CD4-positive, alpha-beta T cell treated with Interleukin-2 at 100 ng/mL for 4 hours (primary cell): ENCODE data around the gene MACROD2.
"Not testable (repeated sequence)": the region's sequence is repeated elsewhere in the genome, so short reads cannot be mapped to it uniquely, and the experiment has no call there.

Experiments
- DNase-seq: peaks from one replicate; pipeline ENCODE4 v3.0.0-alpha.2; 2020; ENCODE audit warnings: low spot score

Gene MACROD2

DNA sequence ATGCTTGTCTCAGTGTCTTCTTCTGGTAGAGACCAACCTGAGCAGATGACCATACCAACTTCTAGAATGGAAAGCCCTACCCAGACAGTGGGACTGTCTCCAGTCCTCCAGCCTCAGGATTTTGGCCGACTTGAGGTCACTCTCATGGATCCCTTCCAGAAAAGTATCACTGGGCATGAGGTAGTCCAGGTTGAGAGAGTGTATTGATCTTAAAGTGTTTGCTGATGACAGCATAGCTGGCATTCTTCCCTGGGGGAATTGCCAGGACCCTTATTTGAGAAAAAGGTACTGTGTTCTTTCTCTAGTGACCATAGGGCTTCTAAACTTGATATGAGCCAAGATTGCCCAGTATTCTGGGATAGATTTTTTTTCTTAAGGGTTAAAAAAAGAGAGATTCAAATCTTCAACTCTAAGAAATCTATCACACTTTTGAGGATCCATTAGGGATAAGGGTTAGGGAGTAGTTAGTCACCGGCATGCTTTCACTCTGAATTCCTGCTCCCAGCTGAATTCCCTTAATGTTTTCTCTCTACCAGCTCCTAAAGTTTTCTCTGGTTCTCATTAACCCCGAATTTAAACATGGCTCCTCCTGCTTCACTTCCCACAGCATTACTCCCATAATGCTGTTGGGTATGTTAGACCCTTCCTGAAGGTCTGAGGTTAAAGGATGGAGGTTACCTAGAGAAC lies 415.7 kb downstream of the MACROD2 start:
- DNase-seq, result no peak

DNA sequence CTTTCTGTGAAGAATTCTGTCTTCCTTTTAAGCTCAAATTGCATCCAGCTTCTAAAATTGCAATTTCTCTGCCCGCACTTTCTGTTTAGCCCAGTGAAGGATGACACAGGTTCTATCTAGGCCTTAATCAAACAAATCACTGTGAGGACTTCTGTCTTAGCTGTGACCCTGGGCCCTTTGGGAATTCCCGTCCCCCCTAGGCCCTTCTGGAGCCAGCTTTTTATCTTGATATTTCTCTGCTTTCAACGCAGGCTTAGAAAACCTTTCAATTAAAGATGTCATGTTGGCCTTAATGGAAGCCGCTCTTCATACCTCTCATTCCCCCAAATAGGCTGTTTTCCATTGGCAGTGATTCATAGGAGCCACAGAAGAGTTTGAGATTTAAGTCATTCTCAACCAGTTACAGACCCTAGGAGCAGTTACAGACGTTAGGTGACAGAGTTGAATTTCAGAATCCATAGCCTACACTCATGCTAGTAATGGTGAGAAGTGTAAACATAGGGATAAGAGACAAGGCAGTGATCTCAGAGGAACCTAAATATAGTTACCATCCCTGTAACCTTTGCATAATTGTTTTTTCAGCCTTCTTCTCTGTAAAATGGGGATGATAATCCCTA lies 416.9 kb downstream of the MACROD2 start:
- DNase-seq, result no peak

- no peak for DNase-seq
These were observed 418.5 kb downstream of the MACROD2 start for GRCh38 chr20:14413835-14414234.

DNA sequence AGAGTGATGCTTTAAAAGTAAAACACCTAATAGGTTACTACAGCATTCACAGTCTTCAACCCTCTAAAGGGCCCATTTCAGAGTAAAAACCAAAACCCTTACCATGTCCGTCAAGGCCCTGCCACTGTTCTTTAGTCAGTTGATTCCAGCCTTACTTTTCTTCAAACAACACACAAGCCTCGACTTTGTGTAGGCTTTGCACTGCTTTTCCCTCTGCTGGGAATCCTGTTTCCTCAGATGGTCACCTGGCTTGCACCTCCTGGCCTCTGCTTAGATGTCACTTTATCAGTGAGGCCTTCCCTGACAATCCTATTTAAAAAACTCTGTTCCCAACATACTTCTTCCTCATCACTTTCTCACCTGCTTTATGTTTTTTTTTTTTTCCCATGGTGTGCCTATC lies 419.2 kb downstream of the MACROD2 start:
- no peak for DNase-seq

DNA sequence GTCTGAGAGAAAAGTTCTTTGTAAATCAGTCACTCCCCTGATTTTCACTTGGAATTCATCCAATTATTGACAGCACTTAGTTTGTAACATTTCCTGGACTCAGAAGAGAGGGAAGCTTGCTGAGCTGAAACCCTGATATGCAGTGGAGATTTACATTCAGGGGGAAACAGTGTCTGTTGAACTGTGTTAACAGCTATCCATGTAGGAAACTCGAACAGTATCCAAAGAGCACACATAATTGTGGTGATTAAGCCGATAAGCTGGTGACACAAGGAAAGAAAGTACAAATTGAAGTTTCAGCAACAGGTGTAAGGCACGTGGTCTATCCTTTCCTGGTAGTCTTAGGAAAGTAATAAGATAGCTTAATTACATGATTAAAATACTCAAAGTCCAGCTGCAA lies 420.2 kb downstream of the MACROD2 start:
- DNase-seq, result no peak

DNA sequence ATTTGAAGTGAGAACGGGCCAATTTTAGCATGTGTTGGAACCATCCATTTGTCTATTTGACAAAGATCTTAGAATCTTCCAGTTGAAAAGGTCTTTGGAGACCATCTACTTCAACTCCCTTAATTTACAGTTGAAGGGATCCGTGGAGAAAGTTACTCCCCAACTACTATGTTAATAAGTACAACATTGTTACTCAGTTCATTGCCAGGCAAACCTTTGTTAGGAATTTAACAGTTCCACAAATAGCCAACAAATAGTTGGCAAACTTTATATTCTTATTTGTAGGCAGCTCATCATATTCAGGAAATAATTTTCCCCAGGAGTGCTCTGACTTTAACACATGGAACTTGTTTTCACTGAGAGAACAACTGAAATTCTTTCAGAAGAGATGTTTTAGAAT lies 423.1 kb downstream of the MACROD2 start:
- DNase-seq, result no peak

DNA sequence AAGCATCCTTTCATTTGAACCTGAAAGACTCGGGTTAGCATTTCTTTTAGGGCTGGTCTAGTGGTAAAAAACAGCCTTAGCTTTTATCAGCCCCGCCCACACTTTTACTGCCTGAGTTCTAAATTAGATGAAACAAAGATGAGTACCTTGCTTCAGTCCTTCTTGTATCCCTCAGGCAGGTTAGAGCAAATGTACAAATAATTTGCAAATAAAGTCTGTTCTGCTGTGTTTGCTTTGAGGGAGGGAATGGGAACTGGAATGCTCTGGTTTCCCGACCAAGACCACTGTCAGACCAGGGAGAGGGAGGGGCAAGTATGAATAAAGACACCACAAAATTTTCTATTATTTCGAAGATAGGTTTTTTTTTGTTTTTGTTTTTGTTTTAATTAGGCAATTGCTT lies 427.6 kb downstream of the MACROD2 start:
- no peak for DNase-seq

- DNase-seq, result no peak
These were observed 436.3 kb downstream of the MACROD2 start for GRCh38 chr20:14431568-14431967.

DNA sequence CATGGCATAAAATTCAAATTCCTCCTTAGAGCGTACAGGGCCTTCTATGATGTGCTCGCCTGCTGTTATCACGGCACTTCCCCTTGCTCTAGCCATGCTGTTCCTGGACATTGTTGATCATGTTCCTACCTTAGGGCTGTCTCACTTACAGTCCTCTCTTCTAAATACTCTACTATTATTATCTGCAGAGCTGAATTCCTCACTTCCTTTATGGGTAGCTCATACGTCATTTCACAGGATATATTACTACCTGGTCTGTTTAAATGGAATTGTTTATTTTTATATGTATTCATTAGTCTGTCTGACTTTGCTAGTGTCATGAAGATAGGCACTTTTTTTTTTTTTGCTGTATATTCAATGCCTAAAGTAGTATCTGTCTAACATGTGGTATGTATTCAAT lies 436.8 kb downstream of the MACROD2 start:
- DNase-seq, result no peak

GRCh38 chr20:14432597-14432996 lies 437.3 kb downstream of the MACROD2 start:
- no peak for DNase-seq

GRCh38 chr20:14434384-14435136 lies 439.2 kb downstream of the MACROD2 start:
- DNase-seq, result no peak

DNA sequence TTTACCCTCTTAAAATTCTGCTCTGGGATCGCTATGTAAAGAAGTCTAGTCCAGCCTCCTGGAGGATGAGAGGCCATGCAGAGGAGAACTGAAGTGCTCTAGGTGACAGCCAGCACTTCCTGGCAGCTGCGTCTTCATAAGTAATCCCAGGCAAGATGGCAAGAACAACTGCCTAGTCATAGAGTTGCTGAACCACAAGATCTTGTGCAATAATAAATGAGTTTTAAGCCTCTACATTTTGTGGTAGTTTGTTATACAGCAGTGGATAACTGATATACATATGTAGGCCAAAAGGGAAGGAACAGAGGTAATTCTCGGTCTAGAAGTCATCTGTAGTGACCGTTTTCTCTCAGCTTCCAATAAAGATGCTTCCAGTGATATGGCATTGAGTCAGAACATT lies 445.9 kb downstream of the MACROD2 start:
- no peak for DNase-seq

GRCh38 chr20:14444106-14444505 lies 448.8 kb downstream of the MACROD2 start:
- DNase-seq, result no peak

DNA sequence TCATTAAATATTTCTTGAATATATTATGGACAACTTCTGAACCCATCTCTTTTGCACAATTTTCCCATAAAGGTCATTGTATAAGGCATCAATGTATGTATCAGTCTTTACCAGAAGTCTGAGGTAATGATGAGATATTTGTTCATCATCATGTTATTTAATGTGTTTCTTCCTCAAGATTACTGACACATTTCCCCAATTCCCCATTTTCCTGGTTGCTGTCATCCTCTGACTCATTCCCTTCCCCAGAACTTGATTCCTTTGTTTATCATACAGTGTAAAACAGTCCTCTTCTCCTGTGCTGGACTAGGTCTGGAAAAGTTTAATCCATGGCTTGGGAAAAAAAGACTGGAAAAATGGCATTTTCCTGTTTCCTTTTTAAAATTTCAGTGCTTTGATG lies 450.0 kb downstream of the MACROD2 start:
- DNase-seq, result no peak

GRCh38 chr20:14445902-14446301 lies 450.6 kb downstream of the MACROD2 start:
- DNase-seq, result no peak

- no peak for DNase-seq
These were observed 451.1 kb downstream of the MACROD2 start for GRCh38 chr20:14446446-14446845.

DNA sequence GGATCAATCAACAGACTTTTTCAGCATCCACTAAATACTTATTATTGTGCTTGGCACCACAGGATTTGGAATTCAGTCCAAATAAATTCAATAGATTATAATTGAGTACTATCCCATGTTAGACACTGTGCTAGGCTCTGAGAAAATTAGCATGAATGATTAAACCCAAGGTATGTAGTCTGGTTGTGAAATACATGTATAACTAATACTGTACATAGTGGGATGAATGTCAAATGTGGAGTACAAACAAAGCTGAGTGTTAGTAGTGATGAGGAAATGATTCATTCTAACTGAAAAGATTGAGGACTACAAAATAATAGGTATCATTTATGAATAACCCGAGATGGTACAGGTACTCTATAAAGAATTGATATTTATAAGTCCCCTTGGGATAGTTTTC lies 454.0 kb downstream of the MACROD2 start:
- DNase-seq, result no peak

DNA sequence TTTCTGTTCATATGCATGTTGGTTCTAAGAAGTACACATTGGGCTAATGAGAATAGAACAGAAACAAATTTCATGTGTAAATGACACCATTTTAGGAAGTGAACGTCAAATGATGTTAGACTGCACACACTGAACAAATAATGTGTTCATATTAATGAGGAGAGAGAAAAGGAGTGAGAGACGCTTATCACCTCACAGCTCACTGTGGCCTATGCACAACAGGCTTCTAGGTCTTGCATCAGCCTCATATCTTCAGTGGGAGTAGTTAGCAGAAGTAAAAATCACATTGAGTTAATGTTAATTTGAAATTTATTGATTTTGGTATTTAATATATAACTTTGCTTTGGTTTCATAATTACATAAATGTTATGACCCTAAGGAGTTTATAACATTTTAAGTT lies 454.9 kb downstream of the MACROD2 start:
- no peak for DNase-seq

DNA sequence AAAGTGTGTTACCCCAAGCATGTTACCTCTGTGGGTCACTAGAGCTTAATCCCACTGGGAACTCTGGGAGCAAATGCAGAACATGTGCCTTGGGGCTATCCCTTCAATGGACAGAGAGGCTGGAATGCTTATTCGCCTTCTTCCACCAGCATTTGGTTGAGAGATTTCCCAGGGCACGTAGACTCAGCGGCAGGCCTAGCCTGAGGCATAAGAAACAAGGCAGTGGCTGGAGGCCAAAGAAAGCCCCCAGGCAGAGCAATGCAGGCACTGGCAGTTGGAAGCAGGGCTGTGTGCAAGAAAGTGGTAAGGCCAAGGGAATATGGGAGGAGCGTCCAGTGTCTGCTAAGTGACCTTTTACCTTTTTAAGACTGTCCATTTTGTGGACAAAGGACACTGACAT lies 456.1 kb downstream of the MACROD2 start:
- no peak for DNase-seq

- no peak for DNase-seq
These were observed 457.9 kb downstream of the MACROD2 start for GRCh38 chr20:14453259-14453658.

DNA sequence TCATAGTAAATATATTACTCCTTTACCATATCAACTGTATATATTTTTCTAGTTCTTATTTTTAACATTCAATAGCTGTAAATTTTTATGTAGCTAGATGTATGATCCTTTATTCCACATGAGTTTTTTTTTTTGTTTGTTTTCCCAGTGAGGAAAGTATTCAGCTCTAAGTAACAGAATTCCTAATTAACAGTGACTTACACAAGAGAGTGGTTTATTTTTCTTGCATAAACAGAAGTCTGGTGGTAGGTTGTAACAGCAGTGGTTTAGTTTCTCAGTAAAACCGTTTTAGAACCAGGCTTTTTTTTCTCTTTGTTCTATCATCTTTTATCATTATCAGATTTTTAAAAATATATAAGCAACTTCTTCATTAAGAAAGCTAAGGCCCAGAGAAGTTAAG lies 459.0 kb downstream of the MACROD2 start:
- DNase-seq, result no peak

- DNase-seq, result not testable (repeated sequence)
These were observed 471.9 kb downstream of the MACROD2 start for GRCh38 chr20:14467104-14467827.
